Gastrocnemius medialis (tissue), 4 donors: ENCODE measurements around the gene PRUNE2.

Source experiments
- POLR2A ChIP-seq, 2 donors: fragments of 450-650 bp; IDR thresholded peaks; one replicate each; pipeline ENCODE4 v1.6.1; 2017; ENCODE audit warnings: antibody characterized with exemption in 2 of 2, mild to moderate bottlenecking in 2 of 2, moderate library complexity in 2 of 2
- TF ChIP-seq, protein P1 (sequence below), 5 experiments: fragments of 450-650 bp in 3 of 5; fragments of 200-600 bp in 2 of 5; sonication (generic) in 2 of 5; IDR thresholded peaks in 4 of 5; conservative IDR thresholded peaks in 1 of 5; 1 replicate in 4 of 5; 2 replicates in 1 of 5; pipeline ENCODE4 v1.5.1; 2016 to 2019; ENCODE audit warnings: antibody characterized with exemption in 5 of 5, mild to moderate bottlenecking in 3 of 5, moderate library complexity in 3 of 5

GRCh38 chr9:76812591-76812990, 93.3 kb downstream of the PRUNE2 start:
- TF ChIP-seq, protein P1, sequence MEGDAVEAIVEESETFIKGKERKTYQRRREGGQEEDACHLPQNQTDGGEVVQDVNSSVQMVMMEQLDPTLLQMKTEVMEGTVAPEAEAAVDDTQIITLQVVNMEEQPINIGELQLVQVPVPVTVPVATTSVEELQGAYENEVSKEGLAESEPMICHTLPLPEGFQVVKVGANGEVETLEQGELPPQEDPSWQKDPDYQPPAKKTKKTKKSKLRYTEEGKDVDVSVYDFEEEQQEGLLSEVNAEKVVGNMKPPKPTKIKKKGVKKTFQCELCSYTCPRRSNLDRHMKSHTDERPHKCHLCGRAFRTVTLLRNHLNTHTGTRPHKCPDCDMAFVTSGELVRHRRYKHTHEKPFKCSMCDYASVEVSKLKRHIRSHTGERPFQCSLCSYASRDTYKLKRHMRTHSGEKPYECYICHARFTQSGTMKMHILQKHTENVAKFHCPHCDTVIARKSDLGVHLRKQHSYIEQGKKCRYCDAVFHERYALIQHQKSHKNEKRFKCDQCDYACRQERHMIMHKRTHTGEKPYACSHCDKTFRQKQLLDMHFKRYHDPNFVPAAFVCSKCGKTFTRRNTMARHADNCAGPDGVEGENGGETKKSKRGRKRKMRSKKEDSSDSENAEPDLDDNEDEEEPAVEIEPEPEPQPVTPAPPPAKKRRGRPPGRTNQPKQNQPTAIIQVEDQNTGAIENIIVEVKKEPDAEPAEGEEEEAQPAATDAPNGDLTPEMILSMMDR (IDR thresholded peaks at IDR 0.05 in 4 of 5, conservative IDR thresholded peaks at IDR 0.05 in 1 of 5) = no peak
- TF ChIP-seq POLR2A (IDR thresholded peaks at IDR 0.05) = no peak
